ENCODE data around the gene NMUR1. TPM values are rescaled to one million over a fixed set of nuclear protein-coding genes. Genes with fewer than 3 reads are reported as not detected.

Gene NMUR1
- total RNA-seq, 1 donor from 2014 or later: not detected

DNA sequence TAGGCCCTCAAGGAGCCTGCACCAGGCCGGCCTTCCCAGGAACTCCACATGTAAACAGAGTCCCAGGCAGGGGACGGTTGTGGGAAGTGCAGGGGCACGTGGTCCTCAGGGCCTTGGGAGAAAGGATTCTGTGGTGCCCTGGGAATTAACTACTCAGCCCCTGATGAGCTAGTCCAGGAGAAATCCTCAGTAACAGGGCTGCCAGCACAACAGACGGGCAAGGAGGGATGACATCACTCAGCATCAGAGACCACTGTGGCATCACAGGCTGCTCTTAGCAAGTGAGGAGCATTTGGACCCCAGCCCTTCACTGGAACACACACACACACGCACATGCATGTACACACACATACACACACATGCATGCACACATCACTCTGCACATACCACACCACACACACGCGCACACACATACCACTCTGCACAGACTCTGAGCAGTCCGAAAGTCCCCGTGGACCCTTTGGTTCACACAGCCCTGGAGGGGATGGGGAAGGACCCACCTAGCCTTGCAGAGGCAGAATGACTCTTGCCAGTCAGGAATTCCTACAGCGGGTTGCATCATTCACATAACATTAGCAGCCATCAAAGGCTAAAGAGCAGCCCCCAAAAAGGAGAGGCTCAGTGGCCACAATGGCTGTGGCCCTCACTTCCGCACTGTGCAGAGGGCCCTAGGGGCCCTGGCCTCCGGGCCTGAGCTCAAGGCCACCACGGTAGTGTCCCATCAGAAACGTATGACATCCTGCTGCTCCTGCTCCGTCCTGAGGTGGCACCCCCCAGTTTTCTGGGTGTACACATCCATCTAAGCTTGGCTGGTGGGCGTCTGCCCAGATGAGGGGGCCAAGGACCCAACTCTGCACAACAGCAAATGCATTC, 1.9 kb upstream of the NMUR1 start:
- Mint-ChIP-seq H3K36me3 (ENCODE audit: low read depth, unreplicated experiment) (no peaks in the 10 kb centered on the region), H3K4me3 (ENCODE audit: unreplicated experiment) (no peak overlapping the region), H3K27ac (ENCODE audit: unreplicated experiment) (no peak overlapping the region), H3K27me3 (ENCODE audit: unreplicated experiment) (peaks cover 23% of the 10 kb centered on the region), H3K4me1 (ENCODE audit: unreplicated experiment) (peaks cover 4% of the 10 kb centered on the region), H3K9me3 (ENCODE audit: unreplicated experiment) (no peaks in the 10 kb centered on the region)
- TF ChIP-seq, protein P1, sequence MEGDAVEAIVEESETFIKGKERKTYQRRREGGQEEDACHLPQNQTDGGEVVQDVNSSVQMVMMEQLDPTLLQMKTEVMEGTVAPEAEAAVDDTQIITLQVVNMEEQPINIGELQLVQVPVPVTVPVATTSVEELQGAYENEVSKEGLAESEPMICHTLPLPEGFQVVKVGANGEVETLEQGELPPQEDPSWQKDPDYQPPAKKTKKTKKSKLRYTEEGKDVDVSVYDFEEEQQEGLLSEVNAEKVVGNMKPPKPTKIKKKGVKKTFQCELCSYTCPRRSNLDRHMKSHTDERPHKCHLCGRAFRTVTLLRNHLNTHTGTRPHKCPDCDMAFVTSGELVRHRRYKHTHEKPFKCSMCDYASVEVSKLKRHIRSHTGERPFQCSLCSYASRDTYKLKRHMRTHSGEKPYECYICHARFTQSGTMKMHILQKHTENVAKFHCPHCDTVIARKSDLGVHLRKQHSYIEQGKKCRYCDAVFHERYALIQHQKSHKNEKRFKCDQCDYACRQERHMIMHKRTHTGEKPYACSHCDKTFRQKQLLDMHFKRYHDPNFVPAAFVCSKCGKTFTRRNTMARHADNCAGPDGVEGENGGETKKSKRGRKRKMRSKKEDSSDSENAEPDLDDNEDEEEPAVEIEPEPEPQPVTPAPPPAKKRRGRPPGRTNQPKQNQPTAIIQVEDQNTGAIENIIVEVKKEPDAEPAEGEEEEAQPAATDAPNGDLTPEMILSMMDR (IDR thresholded peaks at IDR 0.05; ENCODE audit: unreplicated experiment): no peak
- no peak for DNase-seq (ENCODE audit: low spot score)

DNA sequence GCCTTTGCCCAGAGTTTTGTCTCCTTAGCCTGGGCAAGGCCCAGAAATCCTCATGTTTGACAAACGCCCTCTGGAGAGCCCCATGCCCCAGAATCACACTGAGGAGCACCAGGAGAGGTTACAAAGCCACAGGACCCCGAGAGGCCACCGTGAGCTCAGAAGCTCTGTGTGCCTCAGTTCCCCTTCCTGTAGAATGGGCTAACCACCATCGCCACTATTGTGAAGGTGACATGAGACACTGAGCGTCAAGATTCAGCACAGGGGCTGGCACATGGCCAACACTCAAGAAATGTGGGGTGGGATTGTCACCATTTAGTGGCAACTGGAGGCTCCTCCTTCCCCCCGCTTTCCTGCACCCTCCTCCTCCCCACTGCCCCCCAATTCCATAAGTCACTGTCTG, 1.2 kb upstream of the NMUR1 start:
- Mint-ChIP-seq H3K27ac (ENCODE audit: unreplicated experiment) (peak overlapping the region; percentile 48), H3K27me3 (ENCODE audit: unreplicated experiment) (peaks cover 25% of the 10 kb centered on the region), H3K4me1 (ENCODE audit: unreplicated experiment) (peaks cover 4% of the 10 kb centered on the region), H3K9me3 (ENCODE audit: unreplicated experiment) (no peaks in the 10 kb centered on the region), H3K36me3 (ENCODE audit: low read depth, unreplicated experiment) (no peaks in the 10 kb centered on the region), H3K4me3 (ENCODE audit: unreplicated experiment) (no peak overlapping the region)
- TF ChIP-seq, protein P1 (IDR thresholded peaks at IDR 0.05; ENCODE audit: unreplicated experiment): no peak
- DNase-seq (ENCODE audit: low spot score): no peak

DNA sequence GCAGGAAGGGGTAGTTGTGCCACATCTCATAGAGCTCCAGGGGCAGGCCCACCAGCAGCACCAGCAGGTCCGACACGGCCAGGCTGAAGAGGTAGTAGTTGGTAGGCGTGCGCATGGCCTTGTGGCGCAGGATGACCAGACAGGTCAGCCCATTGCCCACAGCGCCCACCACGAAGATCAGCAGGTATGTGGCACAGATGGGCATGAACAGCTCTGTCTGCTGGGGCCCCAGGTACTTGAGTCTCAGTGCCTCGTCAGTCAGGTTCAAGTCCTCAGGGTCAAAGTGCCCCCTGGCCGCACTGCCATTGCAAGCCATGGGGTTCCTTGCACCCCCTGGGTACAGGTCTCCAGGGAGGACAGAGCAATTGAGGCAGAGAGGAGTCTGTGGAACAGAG, 1.6 kb downstream of the NMUR1 start:
- Mint-ChIP-seq H3K27ac (ENCODE audit: unreplicated experiment) (no peak overlapping the region), H3K4me1 (ENCODE audit: unreplicated experiment) (peaks cover 4% of the 10 kb centered on the region), H3K4me3 (ENCODE audit: unreplicated experiment) (no peak overlapping the region), H3K9me3 (ENCODE audit: unreplicated experiment) (no peaks in the 10 kb centered on the region), H3K27me3 (ENCODE audit: unreplicated experiment) (peaks cover 27% of the 10 kb centered on the region), H3K36me3 (ENCODE audit: low read depth, unreplicated experiment) (no peaks in the 10 kb centered on the region)
- DNase-seq (ENCODE audit: low spot score): no peak
- TF ChIP-seq, protein P1 (IDR thresholded peaks at IDR 0.05; ENCODE audit: unreplicated experiment): no peak

DNA sequence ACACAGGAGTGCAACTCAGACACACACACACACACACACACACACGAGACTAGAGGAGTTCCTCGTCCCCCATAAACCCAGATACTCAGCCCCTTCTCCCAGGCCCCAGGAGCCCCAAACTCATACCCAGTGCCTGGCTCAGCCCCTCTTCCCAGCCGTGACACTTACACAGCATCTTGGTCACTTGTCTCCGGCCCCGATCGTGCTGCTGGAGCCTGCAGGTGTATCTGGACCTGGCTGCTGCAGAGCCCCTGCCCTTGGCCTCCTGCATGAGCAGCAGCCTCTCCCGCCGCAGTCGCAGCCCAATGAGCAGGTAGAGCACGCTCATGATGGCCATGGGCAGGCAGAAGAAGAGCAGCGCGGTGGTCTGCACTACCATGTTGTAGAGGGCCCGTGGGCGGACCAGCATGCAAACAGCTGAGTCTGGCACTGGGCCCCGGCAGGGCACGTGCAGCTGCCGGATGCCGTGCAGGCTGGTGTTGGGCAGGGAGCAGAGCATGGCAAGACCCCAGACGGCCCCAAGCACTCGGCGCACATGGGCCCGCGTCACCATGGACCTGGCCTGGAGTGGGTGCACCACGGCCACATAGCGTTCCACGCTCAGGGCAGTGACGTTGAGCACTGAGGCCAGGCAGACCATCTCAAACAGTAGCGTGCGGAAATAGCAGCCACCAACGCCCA, 2.1 kb downstream of the NMUR1 start:
- H3K4me3 Mint-ChIP-seq (ENCODE audit: unreplicated experiment): no peak overlapping the region
- peaks cover 27% of the 10 kb centered on the region for H3K27me3 Mint-ChIP-seq (ENCODE audit: unreplicated experiment)
- H3K36me3 Mint-ChIP-seq (ENCODE audit: low read depth, unreplicated experiment): no peaks in the 10 kb centered on the region
- no peak overlapping the region for H3K27ac Mint-ChIP-seq (ENCODE audit: unreplicated experiment)
- TF ChIP-seq, protein P1 (IDR thresholded peaks at IDR 0.05; ENCODE audit: unreplicated experiment): no peak
- no peaks in the 10 kb centered on the region for H3K9me3 Mint-ChIP-seq (ENCODE audit: unreplicated experiment)
- no peak for DNase-seq (ENCODE audit: low spot score)
- H3K4me1 Mint-ChIP-seq (ENCODE audit: unreplicated experiment): peaks cover 4% of the 10 kb centered on the region

DNA sequence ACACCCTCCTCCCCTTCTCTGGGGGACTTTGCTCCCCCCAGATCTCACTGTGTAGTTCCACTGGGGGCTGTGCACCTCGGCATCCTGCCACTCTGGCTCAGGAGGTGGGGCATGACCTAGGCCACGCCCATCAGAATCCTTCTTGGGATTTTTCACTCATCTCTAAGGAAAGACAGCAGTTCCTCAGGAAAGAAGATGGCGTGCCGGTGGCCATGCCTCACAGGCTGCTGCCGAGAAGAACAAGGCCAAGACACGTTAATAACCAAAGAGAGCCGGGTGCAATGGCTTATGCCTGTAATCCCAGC, 3.2 kb downstream of the NMUR1 start:
- H3K4me3 Mint-ChIP-seq (ENCODE audit: unreplicated experiment): no peak overlapping the region
- H3K27ac Mint-ChIP-seq (ENCODE audit: unreplicated experiment): no peak overlapping the region

More for the DNA sequence above, 3.2 kb downstream of the NMUR1 start:
- no peak for DNase-seq (ENCODE audit: low spot score)
- Mint-ChIP-seq H3K4me1 (ENCODE audit: unreplicated experiment) (peaks cover 4% of the 10 kb centered on the region), H3K36me3 (ENCODE audit: low read depth, unreplicated experiment) (no peaks in the 10 kb centered on the region), H3K9me3 (ENCODE audit: unreplicated experiment) (no peaks in the 10 kb centered on the region), H3K27me3 (ENCODE audit: unreplicated experiment) (peaks cover 28% of the 10 kb centered on the region)
- TF ChIP-seq, protein P1 (IDR thresholded peaks at IDR 0.05; ENCODE audit: unreplicated experiment): no peak

Data from endothelial cell (in vitro differentiated cells).